NT2/D1 (cell line): Measurements from ENCODE around the gene CHMP4B.

Experiments
- YY1 ChIP-seq: IDR thresholded peaks from 2 replicates; pipeline ENCODE4 v1.6.1; 2011; ENCODE audit not compliant: insufficient read length, insufficient read depth
- ZNF274 ChIP-seq: IDR thresholded peaks from 2 replicates; pipeline ENCODE4 v1.6.1; 2011; ENCODE audit warnings: mild to moderate bottlenecking, low read depth, low read length

GRCh38 chr20:33812908-33813462 is 1.8 kb downstream of the CHMP4B start:
- TF ChIP-seq YY1 (no peak), ZNF274 (no peak)
